ENCODE results near the gene EIF3K.
"Not testable (repeated sequence)": the region's sequence is repeated elsewhere in the genome, so short reads cannot be mapped to it uniquely, and the experiment has no call there.

Gene EIF3K

DNA sequence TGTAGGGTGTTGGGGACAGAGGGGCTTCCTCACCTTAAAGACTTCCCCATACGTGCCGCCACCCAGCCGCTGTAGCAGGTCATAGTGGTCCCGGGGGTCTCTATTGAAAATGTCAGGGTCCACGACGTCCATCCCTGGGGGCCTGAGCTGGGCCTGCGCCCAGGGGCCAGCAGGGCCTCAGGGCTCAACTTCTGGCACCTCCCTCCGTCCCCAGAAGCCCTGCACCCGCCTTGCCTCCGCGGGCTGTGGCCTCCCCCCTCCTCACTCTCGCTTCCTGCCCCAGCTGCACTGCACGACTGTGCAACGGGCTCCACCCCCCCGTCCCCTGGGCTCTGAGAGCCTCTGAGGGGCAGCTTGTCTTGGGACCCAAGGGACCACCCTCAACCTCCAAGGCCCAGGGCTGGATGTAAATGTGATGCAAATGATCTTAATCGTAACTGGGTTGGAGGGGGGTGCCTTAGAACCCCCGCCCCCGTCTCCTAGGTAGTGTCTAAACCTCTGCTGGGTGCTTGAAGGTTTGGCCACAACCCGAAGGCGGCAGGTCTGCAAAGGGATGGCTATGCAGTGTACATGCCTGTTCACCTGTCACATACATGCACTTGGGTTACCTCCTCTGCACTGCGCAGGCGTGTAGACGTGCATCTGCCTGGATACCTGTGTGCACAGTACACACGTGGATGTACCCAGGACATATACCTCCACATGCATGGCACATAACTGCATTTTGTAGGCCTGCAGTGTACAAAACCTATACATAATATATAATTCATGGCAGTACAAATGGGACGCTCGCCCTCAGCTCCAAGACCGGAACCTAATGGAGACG lies 1.0 kb upstream of the EIF3K start, which contains the start of gene MAP4K1:
TSS of gene MAP4K1 (minus strand) at position 190 of the 826 bp plus-strand sequence. CDS start at position 132, 58 bp downstream.
- no peak for DNase-seq (ENCODE audit: low spot score)

DNA sequence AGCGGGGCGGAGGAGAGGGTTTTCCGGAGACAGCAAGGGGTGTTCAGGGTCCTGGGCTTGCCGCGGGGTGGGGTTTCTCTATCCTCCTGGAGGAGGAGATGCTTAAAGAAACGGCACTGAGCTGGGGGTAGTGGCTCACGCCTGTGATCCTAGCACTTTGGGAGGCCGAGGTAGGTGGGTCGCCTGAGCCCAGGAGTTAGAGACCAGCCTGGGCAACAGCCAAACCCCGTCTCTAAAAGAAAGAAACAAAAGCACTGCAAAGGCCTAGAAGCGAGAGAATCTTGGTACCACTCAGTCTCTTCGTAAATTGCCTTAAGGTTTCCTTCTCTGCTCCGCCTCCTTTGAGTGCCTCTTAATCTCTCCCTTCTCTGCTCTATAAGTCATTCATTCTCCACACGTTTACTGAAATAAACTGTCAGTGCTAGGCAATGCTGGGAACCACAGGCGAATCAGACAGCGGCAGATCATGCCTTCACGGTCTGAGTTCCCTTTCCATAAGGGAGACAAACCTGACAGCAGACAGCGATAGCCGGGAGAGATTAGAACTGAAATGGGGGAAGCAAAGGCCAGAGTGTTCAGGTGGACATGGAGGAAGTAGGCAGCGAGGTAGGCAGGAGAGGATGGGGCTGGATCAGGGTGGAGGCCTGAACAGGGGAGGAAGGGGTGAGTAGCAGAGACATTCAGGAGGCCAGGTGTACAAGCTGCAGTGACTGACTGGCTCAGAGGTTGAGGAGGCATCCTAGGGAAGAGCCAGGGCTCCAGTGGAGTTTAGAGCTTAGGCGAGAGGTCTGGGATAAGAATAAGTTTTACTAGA lies 580 bp downstream of the EIF3K start:
- DNase-seq (ENCODE audit: low spot score): no peak

DNA sequence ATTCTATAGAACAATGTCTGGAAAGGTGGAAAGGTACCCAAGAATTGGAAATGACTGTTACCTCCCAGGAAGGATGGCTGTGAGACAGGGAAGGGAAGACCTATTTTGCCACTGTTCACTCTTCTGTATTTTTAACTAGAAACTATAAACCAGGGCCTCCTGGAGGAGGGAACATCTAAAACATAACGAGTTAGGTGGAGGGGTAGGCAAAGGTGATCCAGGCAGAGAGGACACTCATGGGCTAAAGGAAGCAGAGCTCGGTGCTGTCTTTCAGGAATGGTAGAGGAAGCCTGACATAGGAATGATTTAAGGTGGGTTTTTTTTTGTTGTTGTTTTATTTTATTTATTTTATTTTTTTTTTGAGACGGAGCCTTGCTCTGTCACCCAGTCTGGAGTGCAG lies 5.8 kb downstream of the EIF3K start:
- no peak for DNase-seq (ENCODE audit: low spot score)

DNA sequence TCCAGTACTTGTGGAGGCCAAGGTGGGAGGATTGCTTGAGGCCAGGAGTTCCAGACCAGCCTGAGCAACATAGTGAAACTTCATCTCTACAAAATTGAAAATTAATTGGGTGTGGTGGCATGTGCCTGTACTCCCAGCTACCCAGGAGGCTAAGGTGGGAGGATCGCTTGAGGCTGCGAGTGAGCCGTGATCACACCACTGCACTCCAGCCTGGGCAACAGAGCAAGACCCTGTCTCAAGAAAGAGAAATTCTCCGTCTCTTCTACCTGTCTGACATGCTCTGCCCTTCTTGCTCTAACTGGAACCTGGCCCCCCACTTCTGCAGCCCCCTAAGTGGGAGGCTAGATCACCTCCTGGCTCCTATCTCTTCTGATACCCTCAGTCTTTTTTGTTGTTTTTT lies 7.4 kb downstream of the EIF3K start:
- no peak for DNase-seq (ENCODE audit: low spot score)

DNA sequence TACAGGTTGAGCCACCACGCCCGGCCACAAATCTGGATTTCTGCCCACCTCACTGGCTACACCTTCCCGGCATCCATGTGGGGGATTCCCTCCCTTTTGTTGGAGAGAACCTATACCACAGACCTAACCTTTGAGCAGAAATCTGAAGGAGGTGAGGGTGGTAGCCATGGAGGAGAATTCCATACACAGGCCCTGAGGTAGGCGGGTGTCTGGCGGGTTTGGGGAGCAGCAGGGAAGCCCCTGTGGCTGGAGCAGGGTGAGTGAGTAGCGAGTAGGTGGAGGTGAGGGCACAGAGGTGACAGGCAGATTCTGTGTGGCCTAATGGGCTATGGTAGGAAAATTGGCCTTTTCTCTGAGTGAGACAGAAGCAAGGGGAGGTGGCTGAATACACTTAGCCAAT lies 10.6 kb downstream of the EIF3K start:
- DNase-seq (ENCODE audit: low spot score): no peak

DNA sequence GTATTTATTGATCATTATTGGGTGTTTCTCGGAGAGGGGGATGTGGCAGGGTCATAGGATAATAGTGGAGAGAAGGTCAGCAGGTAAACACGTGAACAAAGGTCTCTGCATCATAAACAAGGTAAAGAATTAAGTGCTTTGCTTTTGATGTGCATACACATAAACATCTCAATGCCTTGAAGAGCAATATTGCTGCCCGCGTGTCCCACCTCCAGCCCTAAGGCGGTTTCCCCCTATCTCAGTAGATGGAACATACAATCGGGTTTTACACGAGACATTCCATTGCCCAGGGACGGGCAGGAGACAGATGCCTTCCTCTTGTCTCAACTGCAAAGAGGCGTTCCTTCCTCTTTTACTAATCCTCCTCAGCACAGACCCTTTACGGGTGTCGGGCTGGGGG lies 12.3 kb downstream of the EIF3K start:
- not testable (repeated sequence) for DNase-seq (ENCODE audit: low spot score)

DNA sequence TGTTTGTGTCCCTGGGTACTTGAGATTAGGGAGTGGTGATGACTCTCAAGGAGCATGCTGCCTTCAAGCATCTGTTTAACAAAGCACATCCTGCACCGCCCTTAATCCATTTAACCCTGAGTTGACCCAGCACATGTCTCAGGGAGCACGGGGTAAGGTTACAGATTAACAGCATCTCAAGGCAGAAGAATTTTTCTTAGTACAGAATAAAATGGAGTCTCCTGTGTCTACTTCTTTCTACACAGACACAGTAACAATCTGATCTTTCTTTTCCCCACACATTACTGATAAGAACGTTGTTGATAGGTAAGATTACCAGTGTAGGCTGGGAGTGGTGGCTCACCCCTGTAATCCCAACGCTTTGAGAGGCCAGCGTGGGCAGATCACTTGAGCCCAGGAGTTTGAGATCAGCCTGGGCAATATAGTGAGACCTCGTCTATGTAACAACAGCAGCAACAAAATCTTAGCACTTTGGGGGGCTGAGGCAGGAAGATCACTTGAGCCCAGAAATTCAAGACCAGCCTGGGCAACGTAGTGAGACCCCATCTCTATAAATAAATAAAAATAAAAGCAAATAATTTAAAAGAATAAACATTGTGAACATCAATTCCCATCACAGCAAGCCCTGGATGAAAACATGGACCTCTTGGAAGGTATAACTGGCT lies 13.0 kb downstream of the EIF3K start:
- DNase-seq (ENCODE audit: low spot score): not testable (repeated sequence)

DNA sequence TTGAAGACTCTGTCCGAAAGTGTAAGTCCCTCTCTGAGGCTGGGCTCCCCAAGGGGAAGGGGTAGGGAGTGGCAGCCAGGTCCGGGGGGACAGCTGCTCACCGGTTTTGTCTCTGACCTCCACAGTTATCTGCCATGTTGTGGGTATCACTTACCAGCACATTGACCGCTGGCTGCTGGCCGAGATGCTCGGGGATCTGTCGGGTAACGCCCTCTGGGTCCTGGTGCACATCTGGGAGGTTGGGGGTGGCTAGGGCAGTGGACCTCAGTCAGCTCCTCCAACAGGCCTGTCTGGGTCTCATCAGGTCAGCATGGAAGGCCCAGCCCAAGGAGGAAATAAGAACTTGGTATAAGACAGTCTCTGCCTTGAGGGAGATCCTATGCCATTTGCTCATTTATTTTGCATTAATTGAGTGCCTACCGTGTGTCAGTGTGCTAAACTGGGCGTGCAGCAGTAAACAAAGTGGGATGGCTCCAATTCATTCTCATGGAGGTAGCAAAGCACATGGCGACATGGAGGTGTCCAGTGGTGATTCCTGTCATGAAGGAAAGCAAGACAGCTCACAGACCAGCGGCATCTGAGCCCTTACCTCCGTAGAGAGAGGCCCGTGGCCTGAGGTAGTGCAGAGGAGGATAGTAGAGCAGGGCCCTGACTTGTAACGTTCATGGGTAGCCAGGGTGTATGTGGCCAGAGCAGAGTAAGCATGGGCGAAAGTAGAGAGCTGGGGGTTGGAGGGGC lies 13.7 kb downstream of the EIF3K start:
- no peak for DNase-seq (ENCODE audit: low spot score)

DNA sequence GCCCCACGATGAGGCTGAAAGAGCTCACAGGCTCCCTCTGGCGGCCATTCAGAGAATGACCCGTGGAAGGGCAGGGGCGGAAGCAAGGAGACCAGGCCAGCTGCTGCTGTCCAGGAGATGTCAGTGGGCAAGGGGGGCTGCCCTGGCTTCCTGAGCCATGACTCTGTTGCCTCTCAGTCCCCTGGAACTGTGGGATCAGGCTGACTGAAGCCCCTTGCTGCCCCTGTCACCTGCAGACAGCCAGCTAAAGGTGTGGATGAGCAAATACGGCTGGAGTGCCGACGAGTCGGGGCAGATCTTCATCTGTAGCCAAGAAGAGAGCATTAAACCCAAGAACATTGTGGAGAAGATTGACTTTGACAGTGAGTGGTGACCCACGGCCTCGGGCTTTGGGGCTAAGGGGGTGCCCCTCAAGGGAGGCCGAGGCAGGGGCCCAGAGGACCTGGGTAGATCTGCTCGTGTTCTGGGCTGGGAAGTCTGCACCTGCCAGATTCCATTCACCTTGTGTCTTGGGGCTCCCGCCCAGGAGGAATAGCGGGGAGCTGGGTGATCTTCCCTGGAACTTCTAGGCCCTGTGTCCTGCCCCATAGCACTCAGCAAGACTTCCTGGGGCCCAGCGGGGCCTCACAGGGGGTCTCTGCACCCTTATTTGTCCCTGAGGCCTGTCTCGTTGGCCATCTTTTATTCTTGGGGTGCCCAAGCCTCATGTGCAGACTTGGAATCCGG lies 15.9 kb downstream of the EIF3K start:
- peak; percentile 64 for DNase-seq (ENCODE audit: low spot score)

DNA sequence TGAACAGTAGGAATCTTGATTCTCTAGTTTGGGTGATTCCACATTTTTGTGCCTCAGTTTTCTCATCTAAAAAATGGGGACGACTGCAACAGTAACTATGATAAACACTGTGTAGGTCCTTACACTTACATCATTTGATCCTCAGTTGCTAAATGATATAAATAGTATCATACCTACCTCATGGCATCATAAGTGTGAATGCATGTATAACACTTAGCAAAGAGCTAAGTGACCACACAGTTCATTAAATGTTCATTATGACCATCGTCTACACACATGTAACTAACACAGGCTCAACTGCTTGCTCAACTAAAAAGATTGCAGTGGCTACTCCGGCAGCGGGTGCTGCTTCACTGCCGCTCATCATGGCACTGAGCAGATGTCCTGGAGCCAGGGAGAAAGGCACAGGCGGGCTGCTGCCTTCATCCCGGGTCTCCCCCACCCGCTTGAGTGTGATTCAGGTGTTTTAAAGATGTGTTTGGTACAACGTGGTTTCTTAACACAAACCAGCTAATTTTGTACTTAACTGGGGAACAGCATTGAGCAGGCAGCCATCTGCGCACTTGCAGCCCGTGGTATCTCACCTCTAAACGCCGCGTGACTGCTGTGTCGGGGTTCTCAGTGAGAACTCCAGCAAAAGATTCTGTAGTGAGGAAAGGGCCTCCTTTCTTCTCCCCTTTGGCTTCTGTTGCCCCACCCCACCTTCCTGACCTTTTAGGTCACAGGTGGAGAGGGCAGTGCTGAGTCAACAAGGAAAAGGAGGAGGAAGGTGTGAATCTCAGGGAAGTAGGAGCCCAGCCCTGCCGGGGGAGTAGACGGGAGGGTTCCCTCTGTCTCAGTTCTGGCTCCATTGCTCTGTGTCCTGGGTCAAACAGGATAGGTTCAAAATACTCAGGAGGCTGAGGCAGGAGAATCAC lies 16.8 kb downstream of the EIF3K start:
- no peak for DNase-seq (ENCODE audit: low spot score)

DNA sequence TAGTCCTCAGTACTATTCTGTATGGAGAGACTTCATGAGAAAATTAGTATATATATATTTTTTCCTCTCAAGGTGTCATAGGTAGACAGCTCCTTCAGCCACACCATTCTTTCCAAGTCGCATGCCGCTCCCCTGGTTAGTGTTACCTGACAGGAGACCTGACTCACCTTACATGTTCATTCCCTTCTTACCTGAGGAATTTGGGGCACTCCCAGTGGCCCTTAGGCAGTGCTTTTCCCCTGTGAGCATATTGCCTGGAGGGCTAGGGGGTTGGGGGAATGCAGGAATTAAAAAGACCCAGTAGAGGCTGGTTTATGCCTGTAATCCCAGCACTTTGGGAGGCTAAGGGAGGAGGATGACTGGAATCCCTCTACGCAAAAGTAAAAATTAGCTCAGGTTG lies 19.5 kb downstream of the EIF3K start:
- DNase-seq (ENCODE audit: low spot score): no peak

DNA sequence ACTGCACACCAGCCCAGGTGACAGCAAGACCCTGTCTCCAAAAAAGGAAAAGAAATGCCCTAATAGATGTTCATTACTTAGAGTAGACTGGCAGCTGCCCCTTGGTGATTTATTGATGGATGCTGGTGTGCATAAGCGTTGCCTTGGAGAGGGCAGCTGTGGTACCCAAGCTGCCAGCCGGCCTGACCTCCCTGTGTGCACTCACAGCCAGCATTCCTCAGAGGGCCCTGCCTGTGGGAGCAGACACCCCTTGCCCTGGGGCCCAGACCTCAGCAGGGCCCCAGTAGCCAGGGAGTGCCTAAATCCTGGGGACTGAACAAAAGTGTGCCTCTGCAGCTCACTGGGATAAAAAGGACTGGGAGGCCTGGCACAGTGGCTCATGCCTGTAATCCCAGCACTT lies 20.7 kb downstream of the EIF3K start:
- no peak for DNase-seq (ENCODE audit: low spot score)

DNA sequence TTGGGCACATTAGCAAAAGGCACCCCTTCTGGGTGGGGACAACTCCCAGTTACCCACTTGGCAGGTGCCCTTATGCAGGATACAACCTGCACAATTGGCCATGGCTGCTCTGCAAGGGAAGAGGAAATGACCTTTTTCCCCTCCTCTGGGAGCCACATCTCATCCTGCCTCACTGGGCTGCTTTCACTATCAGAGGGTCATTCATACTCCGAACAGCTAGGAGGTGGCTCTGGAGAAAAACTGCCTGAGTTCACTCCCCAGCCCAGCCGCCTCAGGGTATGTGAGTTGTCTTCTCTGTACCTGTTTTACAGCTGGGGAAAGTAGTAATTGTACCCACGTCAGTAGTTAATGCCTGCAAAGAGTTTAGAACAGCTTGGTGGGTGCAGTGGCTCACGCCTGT lies 21.4 kb downstream of the EIF3K start:
- DNase-seq (ENCODE audit: low spot score): no peak

DNA sequence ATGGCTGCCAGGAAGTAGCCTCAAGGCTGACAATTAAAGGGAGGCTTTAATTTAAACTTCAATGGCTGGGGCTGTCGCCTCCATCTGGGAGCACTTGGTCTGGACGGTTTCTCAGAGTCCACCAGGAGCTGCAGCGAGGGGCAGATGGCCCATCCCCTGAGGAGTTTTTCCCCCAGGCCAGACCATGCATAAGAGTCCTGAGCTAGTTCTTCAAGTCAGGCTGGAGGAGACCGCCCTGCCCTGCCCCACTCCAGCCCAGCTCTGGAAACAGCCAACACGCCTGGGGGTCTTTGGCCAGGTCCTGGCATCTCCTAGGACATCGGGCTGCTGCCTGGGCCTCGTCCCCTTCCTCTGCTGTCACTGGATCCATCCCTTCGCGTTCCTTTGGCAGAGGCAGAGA lies 23.2 kb downstream of the EIF3K start:
- DNase-seq (ENCODE audit: low spot score): no peak

DNA sequence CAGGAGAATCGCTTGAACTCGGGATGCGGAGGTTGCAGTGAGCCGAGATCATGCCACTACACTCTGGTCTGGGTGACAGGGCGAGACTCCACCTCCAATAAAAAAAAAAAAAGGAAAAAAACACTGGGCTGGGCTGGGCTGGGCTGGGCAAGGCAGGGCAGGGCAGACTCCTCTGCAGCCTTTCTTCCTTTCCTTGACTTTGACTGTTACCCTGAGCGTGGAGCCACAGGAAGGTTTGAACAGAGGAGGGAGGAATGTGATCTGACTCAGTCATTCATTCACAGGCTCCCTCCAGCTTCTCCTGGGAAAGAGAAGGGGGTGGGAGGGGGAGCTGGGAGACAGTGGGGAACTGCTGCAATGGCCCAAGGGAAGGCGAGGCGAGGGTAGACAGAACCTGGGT lies 25.7 kb downstream of the EIF3K start:
- DNase-seq (ENCODE audit: low spot score): no peak

DNA sequence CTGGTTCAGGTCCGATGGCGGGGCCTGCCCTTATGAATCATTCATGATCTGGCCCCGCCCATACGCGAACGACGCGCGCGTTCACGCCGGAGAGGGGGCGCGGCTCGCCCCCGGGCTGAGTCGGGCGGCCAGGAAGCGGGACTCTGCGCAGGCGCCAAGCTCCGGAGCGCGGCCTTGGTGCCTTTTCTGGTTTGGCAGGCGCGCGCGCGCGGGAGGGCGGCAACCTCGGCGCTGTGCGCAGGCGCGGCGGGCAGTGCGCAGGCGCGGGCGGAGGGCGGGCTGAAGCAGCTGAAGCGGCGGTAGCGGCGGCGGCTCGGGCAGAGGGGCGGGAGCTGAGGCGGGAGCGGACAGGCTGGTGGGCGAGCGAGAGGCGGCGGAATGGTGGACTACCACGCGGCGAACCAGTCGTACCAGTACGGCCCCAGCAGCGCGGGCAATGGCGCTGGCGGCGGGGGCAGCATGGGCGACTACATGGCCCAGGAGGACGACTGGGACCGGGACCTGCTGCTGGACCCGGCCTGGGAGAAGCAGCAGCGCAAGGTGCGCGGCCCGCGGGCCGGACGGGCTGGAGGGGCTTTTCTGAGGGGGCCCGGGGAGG lies 28.5 kb downstream of the EIF3K start, which contains the start of gene ACTN4:
TSS of gene ACTN4 (plus strand) at position 282 of the 598 bp plus-strand sequence. CDS start at position 379, 97 bp downstream.
- peak; percentile 94 for DNase-seq (ENCODE audit: low spot score)

DNA sequence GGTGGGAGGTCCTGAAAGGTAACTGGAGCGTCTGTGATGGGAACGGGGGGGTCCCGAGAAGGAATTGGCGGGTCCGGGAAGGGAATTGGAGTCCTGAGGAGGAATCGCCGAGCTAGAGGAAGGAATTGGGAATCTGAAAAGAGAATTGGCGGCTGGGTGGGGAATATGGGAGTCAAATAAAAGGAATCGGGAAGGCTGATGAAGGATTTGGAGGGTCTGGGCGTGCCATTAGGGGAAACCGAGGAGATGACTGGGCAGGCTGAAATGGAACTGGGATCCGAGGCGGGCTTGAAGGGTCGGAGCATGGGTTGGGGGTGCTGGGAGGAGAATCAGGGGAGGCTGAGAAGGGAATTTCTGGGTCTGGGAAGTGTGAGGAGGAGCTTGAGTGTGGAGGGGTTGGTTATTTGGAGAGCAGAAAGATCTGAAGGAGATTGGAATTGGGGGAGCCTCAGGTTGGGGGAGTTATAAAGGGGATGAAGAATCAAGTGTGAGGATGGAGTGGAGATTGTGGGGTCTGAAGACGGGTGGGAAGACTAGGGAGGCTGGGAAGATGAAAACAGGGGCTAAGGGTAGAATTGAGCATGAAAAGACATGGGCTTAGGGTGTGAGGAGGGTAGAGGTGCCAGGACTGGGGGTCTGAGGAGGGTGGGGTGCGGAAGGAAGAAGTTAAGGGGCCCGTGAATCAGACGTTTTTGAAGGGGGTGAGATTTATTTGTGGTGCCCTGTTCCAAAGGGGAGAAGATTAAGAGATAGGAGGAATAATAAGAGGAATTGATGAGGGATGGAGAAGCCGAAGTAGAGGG lies 29.2 kb downstream of the EIF3K start:
- DNase-seq (ENCODE audit: low spot score): no peak

DNA sequence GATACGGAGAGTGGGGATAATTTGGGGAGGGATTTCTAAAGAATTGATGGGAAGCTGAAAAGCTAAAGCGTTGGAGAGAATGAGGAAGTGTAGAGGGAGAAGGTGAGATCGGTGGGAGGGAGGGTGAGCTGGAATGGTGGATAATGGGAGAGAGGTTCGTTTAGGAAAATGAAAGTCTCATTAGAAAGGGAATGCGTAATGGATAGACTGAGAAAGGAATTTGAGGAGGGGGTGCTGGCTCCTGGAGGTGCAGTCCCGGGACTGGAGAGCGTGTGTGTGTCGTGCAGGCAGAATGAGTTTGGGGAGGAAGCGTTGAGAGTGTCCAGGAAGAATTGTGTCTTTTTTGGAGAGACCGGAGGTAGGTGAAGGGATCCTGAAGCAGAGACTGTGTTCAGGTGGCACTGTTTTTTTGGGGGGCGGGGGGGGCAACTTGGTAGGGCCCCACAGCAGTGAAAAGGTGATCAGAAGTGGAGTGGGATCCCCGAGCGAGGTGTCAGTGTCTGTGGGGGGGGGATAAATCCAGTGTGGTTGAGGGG lies 29.8 kb downstream of the EIF3K start:
- no peak for DNase-seq (ENCODE audit: low spot score)

Measured in HuH-7.5 (cell line).